IMR-90 (cell line): ENCODE measurements around the gene GSG1L. TPM values are rescaled to one million over a fixed set of nuclear protein-coding genes. Genes with fewer than 3 reads are reported as not detected.

Experiments
- ATAC-seq: fragments of 200-7000 bp; cut with Tn5 transposase; 2 replicates; pipeline ENCODE4 v1.9.1; 2020; ENCODE audit warnings: low read depth, mild to moderate bottlenecking, moderate library complexity
- BruUV-seq: library from RNA; stranded (reverse); fragments of 400-500 nt; replicated peaks from 2 replicates; lab custom pipeline; 2021; lab: Mats Ljungman, UMichigan
- CTCF ChIA-PET: fragments of 300-600 bp; formaldehyde crosslinking; extraction: SDS; loops from one replicate; lab custom pipeline; 2021; ENCODE audit warnings: antibody characterized with exemption; lab: Yijun Ruan, JAX
- POLR2A ChIA-PET: fragments of 300-600 bp; sonication (Branson Sonifier 250); formaldehyde crosslinking; loops from one replicate; lab custom pipeline; 2022; ENCODE audit warnings: antibody characterized with exemption; ENCODE audit not compliant: unreplicated experiment; lab: Charles Lee
- DNase-seq: peaks from one replicate; pipeline ENCODE4 v3.0.0; 2013
- H2AFZ ChIP-seq: replicated peaks from 2 replicates; pipeline ENCODE3; 2013; ENCODE audit warnings: low read length, mild to moderate bottlenecking; ENCODE audit not compliant: poor library complexity
- H2AK5ac ChIP-seq: 2 replicates; pipeline ENCODE4 v1.6.1; 2013; ENCODE audit warnings: low read depth, low read length, inconsistent platforms
- H2AK9ac ChIP-seq: replicated peaks from 2 replicates; pipeline ENCODE3; 2013; ENCODE audit warnings: mild to moderate bottlenecking, low read depth, low read length, moderate library complexity; ENCODE audit not compliant: poor library complexity
- H2BK120ac ChIP-seq: 2 replicates; pipeline ENCODE4 v1.6.1; 2013; ENCODE audit warnings: low read depth, low read length, inconsistent platforms
- H2BK15ac ChIP-seq: 3 replicates; pipeline ENCODE4 v1.6.1; 2013; ENCODE audit warnings: low read depth, low read length, inconsistent platforms
- H2BK20ac ChIP-seq: 2 replicates; pipeline ENCODE4 v1.6.1; 2013; ENCODE audit warnings: low read depth, mild to moderate bottlenecking, inconsistent platforms, low read length, moderate library complexity
- H2BK5ac ChIP-seq: 2 replicates; pipeline ENCODE4 v1.6.1; 2013; ENCODE audit warnings: mild to moderate bottlenecking, low read depth, low read length, inconsistent platforms; ENCODE audit not compliant: poor library complexity, severe bottlenecking
- H3K14ac ChIP-seq: replicated peaks from 2 replicates; pipeline ENCODE4 v1.6.1; 2013; ENCODE audit warnings: low read depth, low read length, inconsistent platforms
- H3K18ac ChIP-seq: 2 replicates; pipeline ENCODE4 v1.6.1; 2013; ENCODE audit warnings: low read depth, low read length, control low read depth
- H3K23ac ChIP-seq: 2 replicates; pipeline ENCODE4 v1.6.1; 2013; ENCODE audit warnings: low read depth, low read length, inconsistent platforms
- H3K27ac ChIP-seq: 2 replicates; pipeline ENCODE4 v1.5.1; 2013; ENCODE audit warnings: mild to moderate bottlenecking, control low read depth, low read length; ENCODE audit not compliant: insufficient read depth
- H3K27me3 ChIP-seq: 2 replicates; pipeline ENCODE4 v1.6.1; 2013; ENCODE audit warnings: low read length; ENCODE audit not compliant: control insufficient read depth, insufficient read depth
- H3K36me3 ChIP-seq: 2 replicates; pipeline ENCODE4 v1.6.1; 2013; ENCODE audit warnings: low read length, mixed read lengths; ENCODE audit not compliant: control insufficient read depth, insufficient read depth
- H3K4ac ChIP-seq: 2 replicates; pipeline ENCODE4 v1.6.1; 2013; ENCODE audit warnings: low read depth, low read length, inconsistent platforms
- H3K4me1 ChIP-seq: 2 replicates; pipeline ENCODE4 v1.6.1; 2013; ENCODE audit warnings: low read length, mixed read lengths; ENCODE audit not compliant: control insufficient read depth, insufficient read depth
- H3K4me2 ChIP-seq: 2 replicates; pipeline ENCODE4 v1.6.1; 2013; ENCODE audit warnings: low read depth, mild to moderate bottlenecking, control low read depth, low read length, moderate library complexity
- H3K4me3 ChIP-seq: 2 replicates; pipeline ENCODE4 v1.5.1; 2013; ENCODE audit warnings: low read depth, mild to moderate bottlenecking, control low read depth, low read length, moderate library complexity; ENCODE audit not compliant: insufficient read depth
- H3K56ac ChIP-seq: 2 replicates; pipeline ENCODE4 v1.6.1; 2013; ENCODE audit warnings: low read length, inconsistent platforms; ENCODE audit not compliant: insufficient read depth; ENCODE audit errors: extremely low read depth
- H3K79me1 ChIP-seq, 2 experiments: 2 replicates each; pipeline ENCODE4 v1.6.1; 2013; ENCODE audit warnings: low read length in 2 of 2, inconsistent platforms in 1 of 2, low read depth in 1 of 2
- H3K9ac ChIP-seq: 2 replicates; pipeline ENCODE4 v1.6.1; 2013; ENCODE audit warnings: low read depth, low read length, control low read depth
- H3K9me1 ChIP-seq: 2 replicates; pipeline ENCODE4 v1.6.1; 2013; ENCODE audit warnings: low read length, inconsistent platforms; ENCODE audit not compliant: insufficient read depth
- H3K9me3 ChIP-seq: 2 replicates; pipeline ENCODE4 v1.6.1; 2013; ENCODE audit warnings: low read length; ENCODE audit not compliant: control insufficient read depth, insufficient read depth
- H4K20me1 ChIP-seq: 2 replicates; pipeline ENCODE4 v1.6.1; 2013; ENCODE audit warnings: low read length, inconsistent platforms; ENCODE audit not compliant: insufficient read depth
- H4K5ac ChIP-seq: 2 replicates; pipeline ENCODE4 v1.6.1; 2013; ENCODE audit warnings: mild to moderate bottlenecking, low read depth, low read length, control low read depth
- H4K8ac ChIP-seq, 2 experiments: 2 replicates each; pipeline ENCODE4 v1.6.1; 2013; ENCODE audit warnings: low read depth in 2 of 2, low read length in 2 of 2, control low read depth in 1 of 2, inconsistent platforms in 1 of 2
- H4K91ac ChIP-seq: 2 replicates; pipeline ENCODE4 v1.6.1; 2013; ENCODE audit warnings: low read depth, low read length, inconsistent platforms; ENCODE audit not compliant: insufficient read depth
- CEBPB ChIP-seq: IDR thresholded peaks from 2 replicates; pipeline ENCODE4 v1.6.1; 2012; ENCODE audit warnings: low read depth, low read length, improper control_type of control experiment
- MXI1 ChIP-seq: IDR thresholded peaks from 2 replicates; pipeline ENCODE4 v1.6.1; 2012; ENCODE audit warnings: low read depth, mild to moderate bottlenecking, low read length, moderate library complexity, borderline replicate concordance
- WGBS, 2 experiments: methylation state at CpG; one replicate each; pipeline versions ENCODE4 v1.1.5 to v1.1.7; 2013; ENCODE audit warnings: missing lambda C conversion rate in 2 of 2; ENCODE audit not compliant: insufficient read length in 1 of 2; ENCODE audit errors: extremely low coverage in 2 of 2; 5-methylcytosine and 5-hydroxymethylcytosine counted together
- dilution Hi-C: fragments of 300-500 bp; cut with HindIII; formaldehyde crosslinking; loops from one replicate; pipeline ENCODE4 v1.14.3; 2018; ENCODE audit warnings: low sequenced_read_pairs; ENCODE audit not compliant: unreplicated experiment
- in situ Hi-C: fragments of 300-500 bp; cut with MboI; formaldehyde crosslinking; loops from 3 replicates; pipeline ENCODE4 v1.14.3; 2019; ENCODE audit warnings: low sequenced_read_pairs, inconsistent platforms, mixed read lengths
- intact Hi-C: fragments of 100-400 bp; cut with micrococcal nuclease; formaldehyde crosslinking; loops from 2 replicates; pipeline ENCODE4 v1.10.0; 2022
- polyA plus RNA-seq, 3 experiments: library from polyadenylated mRNA; depleted of rRNA; stranded (reverse); fragments of >200 nt; gene quantifications; 2 replicates each; pipeline ENCODE4 v1.2.3, GENCODE V29; 2012; ENCODE audit warnings: low replicate concordance in 1 of 3
- total RNA-seq: library from RNA; depleted of rRNA; stranded (reverse); fragments of >200 nt; gene quantifications from 2 replicates; pipeline ENCODE4 v1.2.3, GENCODE V29; 2012

The GSG1L gene
- total and polyA plus RNA-seq, 2 of the 4 experiments (the other 2 are of a cell fraction) = not detected

DNA sequence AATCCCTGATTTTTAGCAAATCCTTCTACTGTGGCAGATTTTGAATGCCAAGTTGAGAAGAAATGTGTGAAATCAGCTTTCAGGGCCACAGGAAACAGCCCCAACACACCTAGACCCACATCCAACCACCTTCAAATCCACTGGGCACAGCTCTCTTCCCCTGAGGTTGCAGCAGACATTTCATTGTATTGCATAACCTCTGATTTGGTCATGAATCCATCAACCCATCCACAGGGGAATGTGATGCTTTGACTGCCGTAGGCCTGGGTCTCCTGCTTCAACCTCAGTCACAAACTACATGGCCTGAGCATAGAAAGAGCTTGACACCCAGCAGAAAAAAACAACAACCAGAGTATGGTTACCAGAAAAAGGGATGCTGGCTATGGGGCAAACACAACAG is 145.6 kb downstream of the GSG1L start:
- DNase-seq = no peak
- BruUV-seq = no TSS peak
- H2AK5ac ChIP-seq = no peak overlapping the region
- H3K27me3 ChIP-seq = peaks cover 2% of the 10 kb centered on the region; the same call in 1 of the 2 replicates
- dilution Hi-C loops = no loop called here
- intact Hi-C loops = no loop called here
- H2AFZ ChIP-seq = no peak overlapping the region
- ChIA-PET CTCF (no interaction called here), POLR2A (no interaction called here)
- H4K5ac ChIP-seq = no peak overlapping the region
- no peak overlapping the region for H3K4me2 ChIP-seq
- no peak for ATAC-seq
- no peak overlapping the region for H4K8ac ChIP-seq
- in situ Hi-C loops = no loop called here
- H3K27ac ChIP-seq = no peak overlapping the region
- H3K56ac ChIP-seq = no peak overlapping the region
- TF ChIP-seq CEBPB (0 out of 2 replicates have a peak, but pooled peaks have one; percentile 9), MXI1 (no peak)
- no peak overlapping the region for H3K18ac ChIP-seq
- H2BK15ac ChIP-seq = no peak overlapping the region
- H3K4ac ChIP-seq = no peak overlapping the region
- no peak overlapping the region for H4K91ac ChIP-seq
- no peaks in the 10 kb centered on the region for H3K79me1 ChIP-seq
- no peak overlapping the region for H2BK20ac ChIP-seq
- no peak overlapping the region for H3K23ac ChIP-seq
- H3K9me1 ChIP-seq = no peaks in the 10 kb centered on the region
- no peaks in the 10 kb centered on the region for H3K4me1 ChIP-seq
- WGBS, 2 experiments = no CpG with 5 or more reads among the region's 1 CpG
- no peak overlapping the region for H3K4me3 ChIP-seq
- H4K20me1 ChIP-seq = no peaks in the 10 kb centered on the region
- H3K9me3 ChIP-seq = no peaks in the 10 kb centered on the region
- no peak overlapping the region for H2AK9ac ChIP-seq
- H3K36me3 ChIP-seq = no peaks in the 10 kb centered on the region
- no peak overlapping the region for H3K14ac ChIP-seq
- no peak overlapping the region for H2BK5ac ChIP-seq
- H3K9ac ChIP-seq = no peak overlapping the region
- H2BK120ac ChIP-seq = no peak overlapping the region
